Adipose tissue (tissue), 3 donors: ENCODE measurements around the gene SORCS2. TPM values are rescaled to one million over a fixed set of nuclear protein-coding genes. Genes with fewer than 3 reads are reported as not detected.

Source experiments
- H3K27ac ChIP-seq: one replicate; pipeline ENCODE4 v1.5.1; 2013; ENCODE audit warnings: low read depth, low read length
- WGBS, 3 donors: extraction: QIAGEN DNeasy Blood & Tissue Kit; methylation state at CpG; one replicate each; pipeline ENCODE4 v1.1.7; 2013; 5-methylcytosine and 5-hydroxymethylcytosine counted together
- polyA plus RNA-seq, 3 donors: library from polyadenylated mRNA; stranded (reverse); fragments of 200-250 nt; gene quantifications; one replicate each; pipeline ENCODE4 v1.2.3, GENCODE V29; 2013
- donor health status: healthy with polysubstance abuse.
- donor health status: Bipolar disorder and iron deficiency.
- donor health status: healthy.

SORCS2 gene
- polyA plus RNA-seq, 3 donors: 0.22 to 2.2 (median 0.83) TPM

DNA sequence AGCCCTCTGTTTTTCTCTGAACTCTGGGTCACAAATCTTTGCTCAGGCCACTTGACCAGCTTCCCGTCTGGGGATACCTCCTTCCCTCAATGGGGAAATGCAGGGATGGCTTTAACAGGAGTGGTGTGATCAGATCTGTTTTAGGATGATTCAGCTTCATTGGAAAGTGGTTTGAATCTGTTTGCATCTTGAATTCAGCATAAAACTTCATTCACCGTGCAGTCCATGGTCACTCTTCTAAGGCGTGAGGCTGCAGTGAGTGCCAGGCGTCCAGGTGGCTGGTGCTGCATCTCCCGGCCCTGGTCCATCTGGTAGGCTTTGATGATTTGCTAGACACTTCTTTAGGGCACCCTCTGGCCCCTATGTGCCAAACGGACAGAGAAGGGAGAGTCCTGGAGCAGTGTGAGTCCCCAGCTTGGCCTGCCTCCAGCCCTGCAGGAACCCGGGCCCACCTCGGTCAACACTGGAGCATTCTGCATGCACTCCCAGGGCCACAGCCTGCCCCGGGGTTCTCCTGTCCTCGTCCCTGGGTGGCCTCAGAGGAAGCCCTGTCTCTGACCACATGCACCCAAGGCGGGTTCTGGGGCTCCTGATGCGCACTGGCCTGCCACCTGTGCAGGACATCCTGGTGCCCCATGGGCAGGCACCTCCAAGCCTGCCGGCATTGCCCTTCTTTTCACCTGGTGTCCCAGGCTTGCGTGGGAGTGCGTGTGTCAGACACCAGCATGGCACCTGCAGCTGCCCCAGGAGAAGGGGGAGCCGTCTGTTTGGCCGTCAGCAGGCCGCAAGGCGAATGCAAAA is 493.9 kb downstream of the SORCS2 start:
- 75 to 91% (median 86%) methylated on average over 19 of the region's 19 CpGs for WGBS, 3 donors

GRCh38 chr4:7687006-7687405 is 494.7 kb downstream of the SORCS2 start:
- no peak overlapping the region for H3K27ac ChIP-seq
- 81 to 92% (median 91%) methylated on average over 8 to 9 of the region's 9 CpGs for WGBS, 3 donors

More for the DNA sequence above, 493.9 kb downstream of the SORCS2 start:
- H3K27ac ChIP-seq: no peak overlapping the region

DNA sequence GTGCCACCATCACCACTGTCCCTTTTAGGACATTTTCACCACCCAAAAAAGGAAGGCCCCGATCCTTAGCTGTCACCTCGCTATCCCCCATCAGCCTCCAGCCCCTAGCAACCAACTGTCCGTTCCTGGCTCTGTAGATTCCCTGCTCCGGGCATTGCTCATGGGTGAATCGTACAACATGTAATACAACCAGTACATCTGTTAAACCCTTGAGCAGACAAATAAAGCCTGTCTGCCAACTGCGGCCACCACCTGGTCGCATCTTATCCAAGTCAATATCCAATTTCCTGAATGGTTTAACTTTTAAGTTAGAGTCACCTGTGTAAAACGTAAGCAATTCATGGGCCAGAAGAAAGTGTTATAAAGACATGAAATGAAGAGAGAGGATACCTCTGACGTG is 495.5 kb downstream of the SORCS2 start:
- 74 to 91% (median 88%) methylated on average over 9 of the region's 9 CpGs for WGBS, 3 donors
- no peak overlapping the region for H3K27ac ChIP-seq

- 66 to 90% (median 84%) methylated on average over 6 of the region's 6 CpGs for whole genome bisulfite sequencing, 3 donors
Measured at GRCh38 chr4:7689773-7690693, 497.7 kb downstream of the SORCS2 start.

GRCh38 chr4:7691061-7691460 is 498.7 kb downstream of the SORCS2 start:
- H3K27ac ChIP-seq: no peak overlapping the region
- 80 to 91% (median 88%) methylated on average over 5 to 6 of the region's 6 CpGs for WGBS, 3 donors

More at GRCh38 chr4:7689773-7690693, 497.7 kb downstream of the SORCS2 start:
- H3K27ac ChIP-seq: no peak overlapping the region

DNA sequence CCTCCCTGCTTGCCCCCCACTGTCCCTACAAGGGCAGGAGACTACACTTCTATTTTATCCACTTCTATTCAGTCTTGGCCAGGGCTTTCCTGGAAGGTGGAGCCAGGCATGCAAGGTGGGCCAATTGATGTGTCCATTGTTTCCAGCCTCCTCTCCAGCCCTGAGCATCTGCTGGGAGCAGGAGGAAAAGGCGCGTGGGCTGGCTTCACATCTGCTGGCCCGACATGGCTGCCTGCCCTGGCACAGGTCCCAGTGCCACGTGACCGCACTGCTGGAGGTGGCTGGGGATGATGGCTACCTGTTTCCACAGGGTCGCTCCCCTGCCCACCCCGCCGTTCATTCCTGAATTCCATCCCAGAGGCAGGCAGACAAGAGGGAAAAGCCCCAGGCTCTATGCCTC is 499.6 kb downstream of the SORCS2 start:
- no peak overlapping the region for H3K27ac ChIP-seq
- WGBS, 3 donors: 38 to 60% (median 51%) methylated on average over 8 of the region's 8 CpGs

GRCh38 chr4:7692451-7693236 is 500.3 kb downstream of the SORCS2 start:
- 83 to 92% (median 88%) methylated on average over 18 of the region's 18 CpGs for WGBS, 3 donors

GRCh38 chr4:7693237-7693608 is 500.9 kb downstream of the SORCS2 start:
- 70 to 82% (median 79%) methylated on average over 6 of the region's 6 CpGs for WGBS, 3 donors
- no peak overlapping the region for H3K27ac ChIP-seq

More at GRCh38 chr4:7692451-7693236, 500.3 kb downstream of the SORCS2 start:
- no peak overlapping the region for H3K27ac ChIP-seq

DNA sequence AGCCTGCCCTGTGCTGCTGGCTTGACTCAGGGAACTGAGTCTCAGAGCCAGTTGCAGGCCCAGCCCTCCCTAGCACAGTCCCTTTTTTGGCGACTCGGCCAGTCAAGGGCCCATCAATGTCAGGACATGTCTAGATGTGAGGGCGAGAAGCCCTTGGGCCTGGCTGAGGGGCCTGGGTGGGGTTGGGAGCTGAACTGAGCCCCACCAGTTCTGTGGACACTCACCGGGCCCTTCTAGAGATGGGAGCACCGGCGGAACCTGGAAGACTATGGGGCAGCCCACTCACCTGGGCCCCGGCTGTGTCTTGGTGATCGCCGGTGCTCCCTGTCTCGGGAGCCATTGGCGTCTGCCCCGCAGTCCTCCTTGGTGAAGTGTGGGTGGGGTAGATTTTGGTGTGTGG is 501.4 kb downstream of the SORCS2 start:
- H3K27ac ChIP-seq: no peak overlapping the region
- 87 to 96% (median 93%) methylated on average over 12 of the region's 12 CpGs for WGBS, 3 donors

GRCh38 chr4:7694324-7694723 is 502.0 kb downstream of the SORCS2 start:
- H3K27ac ChIP-seq: no peak overlapping the region
- 73 to 81% (median 80%) methylated on average over 13 of the region's 13 CpGs for WGBS, 3 donors

DNA sequence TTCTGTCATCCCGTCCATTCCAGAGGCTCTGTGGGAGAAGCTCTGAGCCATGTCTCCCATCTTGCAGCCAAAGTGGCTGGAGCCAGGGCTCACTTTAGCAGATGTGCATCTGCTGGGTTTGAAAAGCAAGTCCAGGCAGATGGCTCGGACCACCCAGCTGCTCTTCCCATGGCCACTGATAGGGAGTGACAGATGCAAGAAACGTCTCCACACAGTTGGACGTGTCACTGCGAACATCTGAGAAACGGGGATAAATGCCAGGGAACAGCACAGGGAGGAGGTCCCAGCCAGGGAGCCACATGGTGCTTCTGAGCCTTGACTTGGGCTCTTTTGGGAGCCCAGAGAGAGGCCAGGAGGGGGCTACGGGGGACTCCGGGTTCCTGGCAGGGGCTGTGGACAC is 505.0 kb downstream of the SORCS2 start:
- no peak overlapping the region for H3K27ac ChIP-seq
- 47 to 63% (median 54%) methylated on average over 8 of the region's 8 CpGs for whole genome bisulfite sequencing, 3 donors

DNA sequence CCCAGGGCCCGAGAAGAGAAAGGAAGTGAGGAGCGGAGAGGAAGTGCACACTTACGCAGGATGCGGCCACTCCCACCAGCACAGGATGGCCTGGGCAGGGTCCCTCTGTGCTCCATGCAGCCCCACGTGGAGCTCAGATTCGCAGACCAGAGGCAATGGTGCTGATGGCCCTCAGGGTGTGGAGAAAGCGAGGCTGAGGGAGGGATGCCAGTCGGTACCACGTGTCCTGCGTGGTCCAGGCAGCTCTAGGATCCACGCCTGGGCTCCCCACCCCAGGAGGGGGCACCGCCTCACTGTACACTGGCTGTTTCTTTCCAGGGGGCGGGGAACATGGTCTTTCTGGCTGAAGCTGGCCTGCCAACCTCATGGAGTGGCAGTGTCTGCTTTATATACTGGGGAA is 505.5 kb downstream of the SORCS2 start:
- no peak overlapping the region for H3K27ac ChIP-seq

DNA sequence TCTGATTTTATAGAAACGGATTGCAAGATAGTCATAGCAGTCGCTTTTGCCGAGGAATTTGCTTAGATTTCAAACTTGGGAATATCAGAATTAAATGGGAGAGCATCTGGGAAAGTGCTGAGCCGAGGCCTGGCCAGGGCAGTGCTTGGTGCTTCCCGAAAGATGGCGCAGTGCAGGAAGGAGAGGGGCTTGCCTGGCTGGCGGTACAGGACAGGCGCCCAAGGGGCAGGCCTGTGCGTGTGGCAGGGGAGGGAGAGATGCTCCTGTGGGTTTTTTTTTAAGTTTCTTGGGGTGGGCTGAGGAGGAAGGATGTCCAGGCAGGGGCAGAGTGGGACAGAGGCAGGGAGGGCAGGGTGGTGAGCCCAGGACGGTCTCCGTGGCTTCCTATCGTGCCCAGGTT is 506.2 kb downstream of the SORCS2 start:
- 46 to 57% (median 52%) methylated on average over 12 of the region's 12 CpGs for whole genome bisulfite sequencing, 3 donors
- no peak overlapping the region for H3K27ac ChIP-seq

More for the DNA sequence above, 505.5 kb downstream of the SORCS2 start:
- WGBS, 3 donors: 66 to 76% (median 67%) methylated on average over 13 of the region's 13 CpGs

DNA sequence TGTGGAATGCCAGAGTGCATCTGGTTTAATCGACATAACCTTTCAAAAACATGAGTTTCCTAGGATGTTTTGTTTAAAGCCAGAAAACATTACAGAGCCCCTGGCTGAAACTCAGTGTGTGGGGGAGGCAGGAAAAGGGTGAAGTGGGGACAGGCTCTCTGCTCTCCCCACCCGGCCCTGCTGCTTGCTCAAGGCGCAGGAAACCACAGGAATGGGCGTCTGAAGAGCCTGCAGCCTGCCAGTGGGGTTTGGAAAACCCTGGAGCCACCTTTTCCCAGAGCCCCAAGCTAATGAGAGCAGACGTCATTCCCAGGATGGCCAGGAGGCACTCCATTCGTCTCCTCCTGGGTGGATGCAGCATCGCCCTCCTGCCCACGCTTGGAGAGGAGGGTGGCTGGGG is 506.7 kb downstream of the SORCS2 start:
- 18 to 33% (median 30%) methylated on average over 8 of the region's 8 CpGs for WGBS, 3 donors
- no peak overlapping the region for H3K27ac ChIP-seq

- H3K27ac ChIP-seq: no peak overlapping the region
- 68 to 85% (median 77%) methylated on average over 10 of the region's 10 CpGs for WGBS, 3 donors
Measured at GRCh38 chr4:7699825-7700224, 507.5 kb downstream of the SORCS2 start.

DNA sequence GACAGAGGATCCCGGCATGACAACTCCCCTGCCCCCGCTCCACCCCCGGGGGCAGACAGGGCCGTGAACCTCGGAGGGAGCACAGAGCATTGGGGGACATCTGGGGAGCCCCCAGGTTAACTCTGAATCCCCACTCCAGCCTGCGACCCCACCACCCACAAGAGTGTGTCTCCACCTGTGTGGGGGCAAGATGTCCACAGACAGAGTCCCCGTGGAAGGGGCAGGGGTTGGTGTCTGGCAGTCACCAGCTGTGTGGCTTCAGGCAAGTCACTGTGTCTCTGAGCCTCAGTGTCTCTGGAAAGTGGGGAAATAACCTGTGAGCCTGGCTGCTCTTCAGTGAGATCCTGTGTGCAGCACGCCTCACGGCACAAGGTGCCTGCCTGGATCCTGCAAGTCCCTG is 508.3 kb downstream of the SORCS2 start:
- WGBS, 3 donors: 58 to 68% (median 68%) methylated on average over 9 of the region's 9 CpGs
- no peak overlapping the region for H3K27ac ChIP-seq

GRCh38 chr4:7701866-7702649 is 509.7 kb downstream of the SORCS2 start:
- WGBS, 3 donors: 62 to 82% (median 82%) methylated on average over 16 to 19 of the region's 19 CpGs

GRCh38 chr4:7703688-7704087 is 511.4 kb downstream of the SORCS2 start:
- WGBS, 3 donors: 73 to 79% (median 77%) methylated on average over 8 of the region's 8 CpGs
- H3K27ac ChIP-seq: no peak overlapping the region

More at GRCh38 chr4:7701866-7702649, 509.7 kb downstream of the SORCS2 start:
- no peak overlapping the region for H3K27ac ChIP-seq
